ENCODE results near the gene JTB. TPM values are rescaled to one million over a fixed set of nuclear protein-coding genes. Genes with fewer than 3 reads are reported as not detected.

The JTB gene
- total RNA-seq, 1 experiment from 2014 or later: 115 TPM

DNA sequence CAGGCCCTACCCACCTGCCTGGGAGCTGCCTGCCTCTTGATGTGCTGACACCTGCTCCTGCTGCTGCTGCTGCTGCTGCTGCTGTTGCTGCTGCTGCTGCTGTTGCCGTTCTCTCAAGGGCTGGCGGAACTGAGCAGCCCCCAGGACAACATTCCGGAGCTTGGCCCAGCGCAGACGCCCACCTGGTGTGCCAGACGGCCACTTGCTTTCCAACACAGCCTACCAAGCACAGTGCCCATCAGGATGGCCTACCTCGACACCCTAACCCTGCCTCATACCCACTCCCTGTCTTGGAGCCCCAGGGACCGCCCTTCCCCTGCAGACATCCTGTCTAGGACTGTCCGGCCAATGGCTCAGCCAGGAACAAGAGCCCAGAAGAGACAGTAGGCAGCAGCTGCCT, 42.7 kb downstream of the JTB start:
- BruUV-seq (replicated peaks): no TSS peak
- intact Hi-C loops (cut with micrococcal nuclease; ENCODE audit: unreplicated experiment): no loop called here
- DNase-seq: no peak
- no peaks in the 10 kb centered on the region for H3K27me3 Mint-ChIP-seq (ENCODE audit: unreplicated experiment)
- CTCF ChIA-PET: interaction anchor here (0.6 kb wide), 1 partner anchor 9 kb away, joined by 6 read pairs; no protein-coding TSS in a partner anchor
- H3K4me1 Mint-ChIP-seq (ENCODE audit: low read depth, unreplicated experiment): no peaks in the 10 kb centered on the region
- TF ChIP-seq, protein P1, sequence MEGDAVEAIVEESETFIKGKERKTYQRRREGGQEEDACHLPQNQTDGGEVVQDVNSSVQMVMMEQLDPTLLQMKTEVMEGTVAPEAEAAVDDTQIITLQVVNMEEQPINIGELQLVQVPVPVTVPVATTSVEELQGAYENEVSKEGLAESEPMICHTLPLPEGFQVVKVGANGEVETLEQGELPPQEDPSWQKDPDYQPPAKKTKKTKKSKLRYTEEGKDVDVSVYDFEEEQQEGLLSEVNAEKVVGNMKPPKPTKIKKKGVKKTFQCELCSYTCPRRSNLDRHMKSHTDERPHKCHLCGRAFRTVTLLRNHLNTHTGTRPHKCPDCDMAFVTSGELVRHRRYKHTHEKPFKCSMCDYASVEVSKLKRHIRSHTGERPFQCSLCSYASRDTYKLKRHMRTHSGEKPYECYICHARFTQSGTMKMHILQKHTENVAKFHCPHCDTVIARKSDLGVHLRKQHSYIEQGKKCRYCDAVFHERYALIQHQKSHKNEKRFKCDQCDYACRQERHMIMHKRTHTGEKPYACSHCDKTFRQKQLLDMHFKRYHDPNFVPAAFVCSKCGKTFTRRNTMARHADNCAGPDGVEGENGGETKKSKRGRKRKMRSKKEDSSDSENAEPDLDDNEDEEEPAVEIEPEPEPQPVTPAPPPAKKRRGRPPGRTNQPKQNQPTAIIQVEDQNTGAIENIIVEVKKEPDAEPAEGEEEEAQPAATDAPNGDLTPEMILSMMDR (IDR thresholded peaks at IDR 0.05; ENCODE audit: unreplicated experiment): no peak
- no peak overlapping the region for H3K27ac Mint-ChIP-seq (ENCODE audit: unreplicated experiment)
- H3K9me3 Mint-ChIP-seq (ENCODE audit: low read depth, unreplicated experiment): no peaks in the 10 kb centered on the region
- peaks cover 76% of the 10 kb centered on the region for H3K36me3 Mint-ChIP-seq (ENCODE audit: insufficient read depth, unreplicated experiment)
- H3K4me3 Mint-ChIP-seq (ENCODE audit: low read depth, unreplicated experiment): no peak overlapping the region

DNA sequence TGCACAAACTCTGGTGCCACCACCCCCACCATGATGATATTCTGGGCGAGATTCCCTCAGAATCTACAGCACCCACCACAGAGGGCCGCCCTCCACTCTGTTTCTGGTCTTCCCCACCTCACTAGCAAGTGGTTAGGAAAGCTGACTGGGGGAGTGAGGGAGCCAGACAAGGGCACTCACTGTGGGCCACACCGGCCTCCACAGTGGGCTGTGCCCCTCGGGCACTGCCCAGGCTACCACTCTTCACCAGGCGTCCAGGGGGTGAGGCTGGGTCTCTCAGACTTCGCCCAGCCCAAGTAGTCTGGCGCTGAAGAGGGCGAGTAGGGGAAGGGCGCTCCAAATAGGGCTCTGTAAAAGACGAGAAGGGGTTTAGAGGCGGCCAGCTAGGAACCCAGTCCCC, 43.5 kb downstream of the JTB start:
- no peaks in the 10 kb centered on the region for H3K4me1 Mint-ChIP-seq (ENCODE audit: low read depth, unreplicated experiment)
- TF ChIP-seq, protein P1 (IDR thresholded peaks at IDR 0.05; ENCODE audit: unreplicated experiment): no peak
- intact Hi-C loops (cut with micrococcal nuclease; ENCODE audit: unreplicated experiment): no loop called here
- no peak for DNase-seq
- H3K4me3 Mint-ChIP-seq (ENCODE audit: low read depth, unreplicated experiment): no peak overlapping the region
- H3K36me3 Mint-ChIP-seq (ENCODE audit: insufficient read depth, unreplicated experiment): peaks cover 69% of the 10 kb centered on the region
- CTCF ChIA-PET: no interaction called here
- no peaks in the 10 kb centered on the region for H3K27me3 Mint-ChIP-seq (ENCODE audit: unreplicated experiment)
- BruUV-seq (replicated peaks): no TSS peak
- H3K9me3 Mint-ChIP-seq (ENCODE audit: low read depth, unreplicated experiment): no peaks in the 10 kb centered on the region
- H3K27ac Mint-ChIP-seq (ENCODE audit: unreplicated experiment): no peak overlapping the region

DNA sequence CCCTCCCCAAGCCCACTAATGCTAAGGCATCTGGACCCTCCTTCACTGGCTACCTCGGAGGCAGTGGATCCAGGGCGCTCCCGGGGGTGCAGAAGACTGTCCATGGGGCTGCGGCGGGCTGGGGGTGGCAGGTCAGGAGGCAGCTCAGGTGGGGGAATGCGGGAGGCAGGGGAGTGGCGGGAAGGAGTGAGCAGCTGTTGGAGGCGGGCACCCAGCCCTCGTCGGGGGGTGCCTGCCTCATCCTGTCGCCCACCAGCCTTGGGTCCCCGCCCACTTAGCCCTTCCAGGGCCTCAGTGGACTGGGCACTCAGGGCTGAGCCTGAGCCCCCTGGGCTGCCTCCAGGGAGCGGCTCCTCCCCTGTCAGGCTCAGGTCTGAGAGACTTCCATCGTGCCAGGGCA, 44.0 kb downstream of the JTB start:
- Mint-ChIP-seq H3K36me3 (ENCODE audit: insufficient read depth, unreplicated experiment) (peaks cover 64% of the 10 kb centered on the region), H3K4me3 (ENCODE audit: low read depth, unreplicated experiment) (no peak overlapping the region), H3K27me3 (ENCODE audit: unreplicated experiment) (no peaks in the 10 kb centered on the region), H3K9me3 (ENCODE audit: low read depth, unreplicated experiment) (no peaks in the 10 kb centered on the region), H3K4me1 (ENCODE audit: low read depth, unreplicated experiment) (no peaks in the 10 kb centered on the region), H3K27ac (ENCODE audit: unreplicated experiment) (no peak overlapping the region)
- TF ChIP-seq, protein P1 (IDR thresholded peaks at IDR 0.05; ENCODE audit: unreplicated experiment): no peak
- CTCF ChIA-PET: no interaction called here
- BruUV-seq (replicated peaks): no TSS peak
- no peak for DNase-seq
- intact Hi-C loops (cut with micrococcal nuclease; ENCODE audit: unreplicated experiment): no loop called here

DNA sequence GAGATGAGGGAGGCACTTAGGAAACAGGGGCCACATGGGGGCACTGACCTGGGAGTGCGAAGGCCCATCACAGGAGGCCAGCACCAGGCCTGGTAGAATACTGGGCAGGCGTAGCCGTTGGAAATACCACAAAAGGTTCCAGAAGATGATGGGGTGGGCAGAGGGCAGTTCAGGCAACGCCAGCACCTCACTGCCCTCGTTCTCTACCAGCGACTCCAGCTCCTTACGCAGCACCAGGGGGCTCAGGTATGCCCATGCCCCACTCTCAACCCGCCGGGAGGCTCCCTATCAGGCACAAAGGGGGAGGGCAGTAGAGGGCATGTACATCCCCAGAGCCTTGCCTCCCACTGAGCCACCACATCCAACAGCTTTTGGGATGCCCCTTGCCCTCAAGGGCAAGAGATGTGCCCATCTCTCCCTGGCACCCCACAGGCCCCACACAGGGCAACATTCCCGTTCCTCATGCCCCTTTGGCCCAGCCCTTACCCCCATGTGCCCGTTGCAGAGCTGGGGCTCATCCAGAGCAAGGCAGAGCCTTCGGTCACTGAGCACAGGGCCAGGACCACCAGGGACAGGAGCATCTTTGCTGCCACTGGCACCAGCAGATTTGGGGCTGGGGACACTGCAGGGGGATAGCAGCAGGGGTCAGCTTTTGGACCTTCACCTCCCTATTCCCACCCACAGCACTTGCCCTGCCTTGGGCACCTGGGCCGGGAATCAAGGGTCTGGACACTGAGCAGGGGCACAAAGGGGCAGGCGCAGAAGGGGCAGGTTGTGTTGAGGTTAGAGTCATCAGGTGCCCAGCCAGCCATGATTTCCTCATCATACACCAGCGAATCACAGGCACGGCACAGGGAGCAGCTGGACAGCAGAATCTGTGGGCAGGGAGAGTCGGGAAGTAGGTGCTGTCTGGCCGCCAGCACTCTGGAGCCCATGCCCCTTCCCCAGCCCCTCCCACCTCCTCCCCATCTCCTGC, 45.0 kb downstream of the JTB start:
- no peaks in the 10 kb centered on the region for H3K9me3 Mint-ChIP-seq (ENCODE audit: low read depth, unreplicated experiment)
- CTCF ChIA-PET: no interaction called here

More for the DNA sequence above, 45.0 kb downstream of the JTB start:
- Mint-ChIP-seq H3K4me1 (ENCODE audit: low read depth, unreplicated experiment) (no peaks in the 10 kb centered on the region), H3K36me3 (ENCODE audit: insufficient read depth, unreplicated experiment) (peaks cover 54% of the 10 kb centered on the region), H3K4me3 (ENCODE audit: low read depth, unreplicated experiment) (no peak overlapping the region), H3K27ac (ENCODE audit: unreplicated experiment) (no peak overlapping the region), H3K27me3 (ENCODE audit: unreplicated experiment) (no peaks in the 10 kb centered on the region)
- DNase-seq: no peak
- intact Hi-C loops (cut with micrococcal nuclease; ENCODE audit: unreplicated experiment): no loop called here
- TF ChIP-seq, protein P1 (IDR thresholded peaks at IDR 0.05; ENCODE audit: unreplicated experiment): no peak
- BruUV-seq (replicated peaks): no TSS peak

Data from Calu3 (cell line).